H1 (cell line): ENCODE measurements around the gene FBXL17. TPM values are rescaled to one million over a fixed set of nuclear protein-coding genes. Genes with fewer than 3 reads are reported as not detected.

ENCODE experiments used
- CTCF ChIA-PET: fragments of 300-600 bp; sonication (Branson Sonifier 250); formaldehyde crosslinking; loops from one replicate; lab custom pipeline; 2021; ENCODE audit not compliant: partially characterized antibody; lab: Charles Lee
- POLR2A ChIA-PET: fragments of 300-600 bp; sonication (Branson Sonifier 250); formaldehyde crosslinking; loops from one replicate; lab custom pipeline; 2021; ENCODE audit warnings: inconsistent platforms; ENCODE audit not compliant: partially characterized antibody; lab: Charles Lee
- DNase-seq, 2 experiments: peaks; one replicate each; pipeline versions ENCODE4 v3.0.0 to v3.0.0-alpha.2; 2010 to 2022; ENCODE audit warnings: low spot score in 2 of 2, low read depth in 1 of 2, mixed read lengths in 1 of 2
- FAIRE-seq: peaks from 2 replicates; lab custom pipeline; 2011; peaks lifted over from hg19 to GRCh38; lab: Jason Lieb, UNC
- H2AFZ ChIP-seq: 2 replicates; pipeline ENCODE4 v1.8.1; 2012; ENCODE audit warnings: low read length, inconsistent platforms
- H2AK5ac ChIP-seq: 2 replicates; pipeline ENCODE4 v1.6.1; 2013; ENCODE audit warnings: low read depth, low read length
- H2BK120ac ChIP-seq: replicated peaks from 2 replicates; pipeline ENCODE3; 2013; ENCODE audit warnings: low read depth, low read length, inconsistent platforms
- H2BK12ac ChIP-seq: 2 replicates; pipeline ENCODE4 v1.6.1; 2013; ENCODE audit warnings: low read depth, low read length
- H2BK15ac ChIP-seq: 2 replicates; pipeline ENCODE4 v1.6.1; 2013; ENCODE audit warnings: low read length
- H2BK20ac ChIP-seq: 2 replicates; pipeline ENCODE4 v1.6.1; 2013; ENCODE audit warnings: low read length
- H2BK5ac ChIP-seq: 2 replicates; pipeline ENCODE4 v1.6.1; 2013; ENCODE audit warnings: low read depth, low read length
- H3K14ac ChIP-seq: 2 replicates; pipeline ENCODE4 v1.6.1; 2013; ENCODE audit warnings: inconsistent platforms; ENCODE audit not compliant: insufficient read length
- H3K18ac ChIP-seq: 2 replicates; pipeline ENCODE4 v1.6.1; 2013; ENCODE audit warnings: low read length; ENCODE audit errors: extremely low read depth
- H3K23ac ChIP-seq: 2 replicates; pipeline ENCODE4 v1.6.1; 2013; ENCODE audit warnings: inconsistent platforms; ENCODE audit not compliant: insufficient read length
- H3K23me2 ChIP-seq: 2 replicates; pipeline ENCODE4 v1.6.1; 2013; ENCODE audit warnings: low read depth, low read length
- H3K27ac ChIP-seq: 2 replicates; pipeline ENCODE4 v1.6.1; 2011; ENCODE audit warnings: low read depth, low read length, inconsistent platforms
- H3K27me3 ChIP-seq, 4 experiments: replicated peaks in 1 of 4; 1 replicate in 1 of 4; 2 replicates in 3 of 4; pipeline versions ENCODE4 v1.6.1 to v1.8.1; 2011 to 2013; ENCODE audit warnings: low read length in 3 of 4, mild to moderate bottlenecking in 3 of 4, inconsistent platforms in 2 of 4, mixed read lengths in 2 of 4, moderate library complexity in 1 of 4; ENCODE audit not compliant: control insufficient read depth in 3 of 4, insufficient read depth in 3 of 4; ENCODE audit errors: extremely low read depth in 1 of 4
- H3K36me3 ChIP-seq, 4 experiments: 2 replicates each; pipeline versions ENCODE4 v1.6.1 to v1.8.1; 2011 to 2013; ENCODE audit warnings: mild to moderate bottlenecking in 4 of 4, low read length in 3 of 4, moderate library complexity in 2 of 4, control low read depth in 1 of 4, inconsistent platforms in 1 of 4; ENCODE audit not compliant: insufficient read depth in 4 of 4, control insufficient read depth in 2 of 4
- H3K4ac ChIP-seq: replicated peaks from 2 replicates; pipeline ENCODE3; 2013; ENCODE audit warnings: low read length, low read depth, mixed read lengths, inconsistent platforms; ENCODE audit not compliant: insufficient read length
- H3K4me1 ChIP-seq, 4 experiments: replicated peaks in 1 of 4; 1 replicate in 1 of 4; 2 replicates in 3 of 4; pipeline versions ENCODE4 v1.6.1 to v1.8.1; 2011 to 2013; ENCODE audit warnings: low read length in 3 of 4, inconsistent platforms in 2 of 4, mixed read lengths in 1 of 4; ENCODE audit not compliant: insufficient read depth in 4 of 4, control insufficient read depth in 3 of 4
- H3K4me2 ChIP-seq, 2 experiments: 2 replicates each; pipeline versions ENCODE4 v1.6.1 to v1.8.1; 2011 to 2013; ENCODE audit warnings: low read depth in 2 of 2, low read length in 2 of 2, control low read depth in 1 of 2, inconsistent platforms in 1 of 2, mild to moderate bottlenecking in 1 of 2; ENCODE audit not compliant: insufficient read depth in 1 of 2
- H3K4me3 ChIP-seq, 4 experiments: fragments of 200-600, 300-600 bp in 1 of 4; sonication (generic), shearing (Covaris generic), sonication (Bioruptor Twin) in 1 of 4; 2 replicates each; pipeline versions ENCODE4 v1.5.1 to v1.8.1; 2011 to 2016; ENCODE audit warnings: low read length in 4 of 4, low read depth in 3 of 4, control low read depth in 2 of 4, inconsistent platforms in 2 of 4, mild to moderate bottlenecking in 2 of 4, mixed read lengths in 1 of 4, moderate library complexity in 1 of 4; ENCODE audit not compliant: insufficient read depth in 2 of 4; ENCODE audit errors: extremely low read depth in 1 of 4
- H3K56ac ChIP-seq: replicated peaks from 2 replicates; pipeline ENCODE3; 2013; ENCODE audit warnings: low read depth, mild to moderate bottlenecking, mixed read lengths, low read length, inconsistent platforms; ENCODE audit not compliant: insufficient read length
- H3K79me1 ChIP-seq: 2 replicates; pipeline ENCODE4 v1.6.1; 2013; ENCODE audit warnings: low read depth, low read length, control low read depth
- H3K79me2 ChIP-seq, 2 experiments: 2 replicates each; pipeline versions ENCODE4 v1.6.1 to v1.8.1; 2012 to 2013; ENCODE audit warnings: low read length in 2 of 2, mild to moderate bottlenecking in 2 of 2, inconsistent platforms in 1 of 2; ENCODE audit not compliant: insufficient read depth in 2 of 2, control insufficient read depth in 1 of 2
- H3K9ac ChIP-seq, 4 experiments: replicated peaks in 1 of 4; 1 replicate in 1 of 4; 2 replicates in 3 of 4; pipeline versions ENCODE4 v1.6.1 to v1.8.1; 2011 to 2013; ENCODE audit warnings: low read depth in 3 of 4, low read length in 3 of 4, control low read depth in 2 of 4, mild to moderate bottlenecking in 2 of 4, moderate library complexity in 2 of 4, inconsistent platforms in 1 of 4; ENCODE audit errors: extremely low read depth in 1 of 4
- H3K9me3 ChIP-seq, 2 experiments: 2 replicates each; pipeline versions ENCODE4 v1.6.1 to v1.8.1; 2012 to 2013; ENCODE audit warnings: mild to moderate bottlenecking in 2 of 2, moderate library complexity in 2 of 2, control low read depth in 1 of 2, inconsistent platforms in 1 of 2, low read depth in 1 of 2, low read length in 1 of 2, mixed read lengths in 1 of 2; ENCODE audit not compliant: insufficient read depth in 2 of 2
- H4K20me1 ChIP-seq, 2 experiments: replicated peaks in 1 of 2; 2 replicates each; pipeline versions ENCODE3 to v1.8.1; 2011 to 2013; ENCODE audit warnings: inconsistent platforms in 2 of 2, low read length in 2 of 2, mild to moderate bottlenecking in 1 of 2; ENCODE audit not compliant: insufficient read depth in 2 of 2, control insufficient read depth in 1 of 2
- H4K5ac ChIP-seq: 2 replicates; pipeline ENCODE4 v1.6.1; 2013; ENCODE audit warnings: low read length, low read depth, mixed read lengths, inconsistent platforms; ENCODE audit not compliant: insufficient read length
- H4K8ac ChIP-seq: 2 replicates; pipeline ENCODE4 v1.8.0; 2013; ENCODE audit warnings: mild to moderate bottlenecking, moderate library complexity, low read length, inconsistent platforms; ENCODE audit not compliant: insufficient read depth; ENCODE audit errors: extremely low read depth
- H4K91ac ChIP-seq: replicated peaks from 2 replicates; pipeline ENCODE3; 2013; ENCODE audit warnings: low read length, mixed read lengths, inconsistent platforms; ENCODE audit not compliant: insufficient read length
- BRCA1 ChIP-seq: IDR thresholded peaks from 2 replicates; pipeline ENCODE4 v1.6.1; 2012; ENCODE audit warnings: low read depth, low read length, improper control_type of control experiment
- CHD1 ChIP-seq: IDR thresholded peaks from 2 replicates; pipeline ENCODE4 v1.6.1; 2012; ENCODE audit warnings: low read depth, low read length, improper control_type of control experiment
- EZH2 ChIP-seq: fragments of 200-600 bp; sonication (generic); IDR thresholded peaks from 2 replicates; pipeline ENCODE4 v1.7.1; 2012; ENCODE audit warnings: low read depth, mild to moderate bottlenecking, moderate library complexity, low read length, inconsistent platforms; ENCODE audit not compliant: severe bottlenecking
- TAF1 ChIP-seq: IDR thresholded peaks from 2 replicates; pipeline ENCODE4 v1.6.1; 2011; ENCODE audit warnings: mild to moderate bottlenecking, low read depth, low read length
- TBP ChIP-seq: IDR thresholded peaks from 2 replicates; pipeline ENCODE4 v1.6.1; 2011; ENCODE audit warnings: low read depth, low read length, improper control_type of control experiment
- WGBS, 2 experiments: shearing (Covaris generic) in 1 of 2; methylation state at CpG; one replicate each; pipeline versions ENCODE4 v1.1.6 to v1.1.7; 2013 to 2015; ENCODE audit warnings: low lambda C conversion rate in 2 of 2, mixed read lengths in 2 of 2, inconsistent platforms in 1 of 2, low coverage in 1 of 2, missing lambda C conversion rate in 1 of 2; ENCODE audit not compliant: insufficient replicate concordance in 2 of 2, insufficient coverage in 1 of 2, insufficient read length in 1 of 2; ENCODE audit errors: extremely low coverage in 1 of 2, missing lambda C conversion rate in 1 of 2; 5-methylcytosine and 5-hydroxymethylcytosine counted together
- polyA plus RNA-seq, 7 experiments: library from polyadenylated mRNA; depleted of rRNA in 3 of 7; stranded (reverse) in 5 of 7; unstranded in 2 of 7; fragments of >200 nt in 5 of 7; fragments of 200-250 nt in 2 of 7; gene quantifications; 1 replicate in 5 of 7; 2 replicates in 1 of 7; 4 replicates in 1 of 7; pipeline versions ENCODE4 v1.2.1 to v1.2.3, GENCODE V29; 2011 to 2013; ENCODE audit warnings: missing spikeins in 2 of 7, mixed read lengths in 2 of 7
- total RNA-seq: library from RNA; stranded (reverse); fragmentation: NEBNext Ultra II Directional; extraction: Animal tissue kit (Norgen Biotek cat#: 25700); gene quantifications from 2 replicates; pipeline ENCODE4 v1.2.1, GENCODE V29; 2021

FBXL17 gene
- total and polyA plus RNA-seq, 2 of the 8 experiments (the other 6 are each of a cell fraction or from before 2014, with no cell fraction given): 0.35 to 4.3 TPM

GRCh38 chr5:108171759-108172158, 210.1 kb downstream of the FBXL17 start:
- DNase-seq: no peak
- H3K23me2 ChIP-seq: no peaks in the 10 kb centered on the region
- no peak overlapping the region for H3K9ac ChIP-seq
- H3K18ac ChIP-seq: no peak overlapping the region
- no peak overlapping the region for H2AK5ac ChIP-seq
- H3K79me1 ChIP-seq: no peaks in the 10 kb centered on the region
- H3K4me2 ChIP-seq: no peak overlapping the region
- TF ChIP-seq TAF1: no peak
- TF ChIP-seq BRCA1: no peak
- no peak for TF ChIP-seq EZH2
- TF ChIP-seq TBP: no peak
- no peak for TF ChIP-seq CHD1
- TF ChIP-seq, all 59 proteins: peak for 0
- H3K9me3 ChIP-seq: no peaks in the 10 kb centered on the region
- H3K23ac ChIP-seq: no peak overlapping the region
- H3K27ac ChIP-seq: no peak overlapping the region
- no peak overlapping the region for H2BK120ac ChIP-seq
- FAIRE-seq: no peak
- no peak overlapping the region for H2BK15ac ChIP-seq
- no peak overlapping the region for H2BK5ac ChIP-seq
- no peak overlapping the region for H3K14ac ChIP-seq
- ChIA-PET CTCF (interaction anchor here (0.6 kb wide), 2 partner anchors 9 to 44 kb away, joined by 3 to 4 read pairs; no protein-coding TSS in a partner anchor), POLR2A (no interaction called here)
- no peaks in the 10 kb centered on the region for H4K20me1 ChIP-seq
- H4K91ac ChIP-seq: no peak overlapping the region
- 91% methylated on average over 6 of the region's 6 CpGs; no CpG with 5 or more reads in 1 of the 2 experiments for WGBS, 2 experiments
- no peak overlapping the region for H4K8ac ChIP-seq
- H2BK20ac ChIP-seq: no peak overlapping the region
- no peaks in the 10 kb centered on the region for H3K27me3 ChIP-seq
- H2BK12ac ChIP-seq: no peak overlapping the region
- no peak overlapping the region for H2AFZ ChIP-seq
- no peaks in the 10 kb centered on the region for H3K4me1 ChIP-seq
- no peak overlapping the region for H3K4ac ChIP-seq
- no peak overlapping the region for H4K5ac ChIP-seq
- no peaks in the 10 kb centered on the region for H3K36me3 ChIP-seq
- H3K56ac ChIP-seq: no peak overlapping the region
- no peaks in the 10 kb centered on the region for H3K79me2 ChIP-seq
- H3K4me3 ChIP-seq: no peak overlapping the region
